A673 (cell line): Measurements from ENCODE around the gene KCNK7. TPM values are rescaled to one million over a fixed set of nuclear protein-coding genes. Genes with fewer than 3 reads are reported as not detected.

Experiments used
- BruUV-seq: library from RNA; stranded (reverse); fragments of 400-500 nt; replicated peaks from 2 replicates; lab custom pipeline; 2021; lab: Mats Ljungman, UMichigan
- CTCF ChIA-PET: fragments of 300-600 bp; sonication (Branson Sonifier 250); formaldehyde crosslinking; loops from one replicate; lab custom pipeline; 2022; ENCODE audit warnings: antibody characterized with exemption; lab: Charles Lee
- POLR2A ChIA-PET: fragments of 300-600 bp; sonication (Branson Sonifier 250); formaldehyde crosslinking; loops from one replicate; lab custom pipeline; 2022; ENCODE audit warnings: antibody characterized with exemption; ENCODE audit not compliant: low non-redundant PET; lab: Charles Lee
- DNase-seq: peaks from one replicate; pipeline ENCODE4 v3.0.0-alpha.2; 2015; ENCODE audit warnings: low spot score
- H3K27ac ChIP-seq: fragments of 200-600 bp; sonication (generic); 2 replicates; pipeline ENCODE4 v1.5.1; 2016; ENCODE audit warnings: mixed run types, low read depth, mild to moderate bottlenecking, mixed read lengths, antibody characterized with exemption, low read length; ENCODE audit not compliant: poor library complexity, severe bottlenecking
- H3K27me3 ChIP-seq: fragments of 200-600 bp; sonication (generic); replicated peaks from 2 replicates; pipeline ENCODE4 v1.6.1; 2017; ENCODE audit warnings: mixed run types, low read depth, mild to moderate bottlenecking, mixed read lengths, antibody characterized with exemption, low read length; ENCODE audit not compliant: insufficient read depth, poor library complexity
- H3K36me3 ChIP-seq: fragments of 200-600 bp; sonication (generic); 2 replicates; pipeline ENCODE4 v1.6.1; 2016; ENCODE audit warnings: mixed run types, mild to moderate bottlenecking, mixed read lengths, antibody characterized with exemption, low read length; ENCODE audit not compliant: insufficient read depth, poor library complexity, severe bottlenecking
- H3K4me1 ChIP-seq: fragments of 200-600 bp; sonication (generic); 2 replicates; pipeline ENCODE4 v1.6.1; 2017; ENCODE audit warnings: mixed run types, mild to moderate bottlenecking, mixed read lengths, antibody characterized with exemption, low read length; ENCODE audit not compliant: insufficient read depth, poor library complexity, severe bottlenecking
- H3K4me3 ChIP-seq: fragments of 200-600 bp; sonication (generic); 2 replicates; pipeline ENCODE4 v1.5.1; 2016; ENCODE audit warnings: low read depth, mixed run types, mild to moderate bottlenecking, mixed read lengths, low read length; ENCODE audit not compliant: poor library complexity, severe bottlenecking
- H3K9me3 ChIP-seq: fragments of 200-600 bp; sonication (generic); 2 replicates; pipeline ENCODE4 v1.6.1; 2016; ENCODE audit warnings: mixed run types, low read depth, mild to moderate bottlenecking, mixed read lengths, antibody characterized with exemption, low read length; ENCODE audit not compliant: poor library complexity, severe bottlenecking
- EZH2 ChIP-seq: fragments of 200-600 bp; sonication (generic); IDR thresholded peaks from 2 replicates; pipeline ENCODE4 v1.6.1; 2017; ENCODE audit warnings: borderline replicate concordance, low read depth, mild to moderate bottlenecking, mixed read lengths, antibody characterized with exemption, low read length; ENCODE audit not compliant: poor library complexity, severe bottlenecking
- intact Hi-C: fragments of 100-400 bp; cut with micrococcal nuclease; formaldehyde crosslinking; loops from one replicate; pipeline ENCODE4 v1.10.0; 2022; ENCODE audit not compliant: unreplicated experiment
- total RNA-seq: library from RNA; stranded (reverse); gene quantifications from 2 replicates; pipeline ENCODE4 v1.2.3, GENCODE V29; 2021
- TF ChIP-seq, protein P1 (sequence below): fragments of 300-800, 200-600 bp; sonication (generic); conservative IDR thresholded peaks from 2 replicates; pipeline ENCODE4 v1.5.1; 2017; ENCODE audit warnings: low read depth, mild to moderate bottlenecking, antibody characterized with exemption, low read length, moderate library complexity, mixed read lengths

Gene KCNK7
- total RNA-seq, 1 experiment from 2014 or later = 2.3 TPM

DNA sequence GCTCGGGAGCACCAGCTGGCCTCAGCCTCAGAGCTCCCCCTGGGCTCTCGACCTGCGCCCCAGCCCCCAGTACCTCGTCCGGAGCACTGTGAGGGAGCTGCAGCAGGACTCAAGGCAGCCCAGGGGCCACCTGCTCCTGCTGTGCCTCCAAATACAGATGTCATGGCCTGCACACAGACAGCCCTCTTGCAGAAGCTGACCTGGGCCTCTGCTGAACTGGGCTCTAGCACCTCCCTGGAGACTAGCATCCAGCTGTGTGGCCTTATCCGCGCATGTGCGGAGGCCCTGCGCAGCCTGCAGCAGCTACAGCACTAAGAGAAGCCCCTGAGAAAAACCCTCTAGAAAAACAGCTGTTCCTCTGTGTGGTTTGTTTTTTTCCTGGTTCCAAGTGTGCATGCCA lies 24.2 kb downstream of the KCNK7 start:
- CTCF ChIA-PET = interaction anchor here (0.6 to 2.1 kb wide), 4 partner anchors 11 to 205 kb away, joined by 4 to 13 read pairs (median 8); no protein-coding TSS in a partner anchor
- POLR2A ChIA-PET = no interaction called here
- TF ChIP-seq, protein P1, sequence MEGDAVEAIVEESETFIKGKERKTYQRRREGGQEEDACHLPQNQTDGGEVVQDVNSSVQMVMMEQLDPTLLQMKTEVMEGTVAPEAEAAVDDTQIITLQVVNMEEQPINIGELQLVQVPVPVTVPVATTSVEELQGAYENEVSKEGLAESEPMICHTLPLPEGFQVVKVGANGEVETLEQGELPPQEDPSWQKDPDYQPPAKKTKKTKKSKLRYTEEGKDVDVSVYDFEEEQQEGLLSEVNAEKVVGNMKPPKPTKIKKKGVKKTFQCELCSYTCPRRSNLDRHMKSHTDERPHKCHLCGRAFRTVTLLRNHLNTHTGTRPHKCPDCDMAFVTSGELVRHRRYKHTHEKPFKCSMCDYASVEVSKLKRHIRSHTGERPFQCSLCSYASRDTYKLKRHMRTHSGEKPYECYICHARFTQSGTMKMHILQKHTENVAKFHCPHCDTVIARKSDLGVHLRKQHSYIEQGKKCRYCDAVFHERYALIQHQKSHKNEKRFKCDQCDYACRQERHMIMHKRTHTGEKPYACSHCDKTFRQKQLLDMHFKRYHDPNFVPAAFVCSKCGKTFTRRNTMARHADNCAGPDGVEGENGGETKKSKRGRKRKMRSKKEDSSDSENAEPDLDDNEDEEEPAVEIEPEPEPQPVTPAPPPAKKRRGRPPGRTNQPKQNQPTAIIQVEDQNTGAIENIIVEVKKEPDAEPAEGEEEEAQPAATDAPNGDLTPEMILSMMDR = no peak
- no peak for TF ChIP-seq EZH2
- no TSS peak for BruUV-seq
- Histone ChIP-seq H3K4me1 (peaks cover 35% of the 10 kb centered on the region), H3K9me3 (no peaks in the 10 kb centered on the region), H3K27ac (peak overlapping the region; percentile 92), H3K27me3 (no peaks in the 10 kb centered on the region), H3K4me3 (peak overlapping the region; percentile 87), H3K36me3 (peaks cover 6% of the 10 kb centered on the region)
- intact Hi-C loops = loop anchor here (5.0 kb wide), 2 partner anchors 36 to 189 kb away; partner anchors contain the start of gene SLC25A45
- no peak for DNase-seq

DNA sequence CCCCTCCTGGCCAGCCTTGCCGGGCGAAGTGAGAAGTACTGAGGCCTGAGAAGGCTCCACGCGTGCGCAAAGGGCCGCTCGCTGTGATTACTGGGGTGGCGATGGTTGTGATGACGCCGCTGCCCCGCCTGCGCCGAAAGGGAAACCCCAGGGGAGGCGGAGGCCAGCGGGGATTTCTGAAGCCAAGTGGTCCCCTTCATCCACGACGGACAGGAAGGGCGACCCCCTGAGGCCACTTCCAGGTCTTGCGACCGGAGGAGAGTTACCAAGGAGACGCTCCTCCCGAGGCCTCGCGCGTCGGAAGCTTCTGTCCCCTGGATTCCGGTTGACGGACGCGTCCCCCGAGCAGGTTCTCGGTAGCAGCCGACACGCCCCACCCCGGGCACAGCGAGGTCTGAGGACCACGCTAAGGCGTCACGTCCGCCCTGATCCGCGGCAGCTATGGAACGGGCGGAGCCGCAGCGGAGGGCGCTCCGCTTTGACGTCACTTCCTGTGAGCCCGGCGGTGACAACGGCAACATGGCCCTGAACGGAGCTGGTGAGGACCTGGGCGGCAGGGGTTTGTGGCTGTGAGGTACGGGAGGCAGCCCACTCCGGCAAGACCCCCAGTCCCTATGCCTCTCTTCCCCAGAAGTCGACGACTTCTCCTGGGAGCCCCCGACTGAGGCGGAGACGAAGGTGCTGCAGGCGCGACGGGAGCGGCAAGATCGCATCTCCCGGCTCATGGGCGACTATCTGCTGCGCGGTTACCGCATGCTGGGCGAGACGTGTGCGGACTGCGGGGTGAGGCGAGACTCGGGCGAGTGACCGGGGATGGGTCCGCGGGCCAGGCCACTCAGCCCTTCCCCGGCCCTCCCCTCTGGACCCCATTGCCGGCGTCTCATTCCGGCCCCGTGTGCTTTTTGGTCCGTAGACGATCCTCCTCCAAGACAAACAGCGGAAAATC lies 25.4 kb downstream of the KCNK7 start, which contains the start of gene ZNRD2:
Gene ZNRD2, plus strand, starts transcription at position 505 of the 946 bp plus-strand sequence. Its CDS starts 15 bp downstream, at position 520.
- DNase-seq = peak; percentile 100
- ChIA-PET POLR2A (interaction anchor here (1.2 kb wide), 1 partner anchor 9 kb away, joined by 3 read pairs; no protein-coding TSS in a partner anchor), CTCF (interaction anchor here (0.6 to 2.2 kb wide), 5 partner anchors 10 to 1269 kb away, joined by 3 to 12 read pairs (median 3); no protein-coding TSS in a partner anchor)
- no TSS peak for BruUV-seq
- Histone ChIP-seq H3K36me3 (peaks cover 6% of the 10 kb centered on the region), H3K27ac (peak within 1 kb of the TSS; percentile 92), H3K9me3 (no peaks in the 10 kb centered on the region), H3K4me1 (peaks cover 28% of the 10 kb centered on the region), H3K4me3 (peak within 1 kb of the TSS; percentile 87), H3K27me3 (no peaks in the 10 kb centered on the region)
- intact Hi-C loops = loop anchor here (1.0 to 5.0 kb wide), 3 partner anchors 29 to 188 kb away; partner anchors contain the start of gene SLC25A45
- TF ChIP-seq, protein P1 = peak; percentile 64
- TF ChIP-seq EZH2 = no peak

DNA sequence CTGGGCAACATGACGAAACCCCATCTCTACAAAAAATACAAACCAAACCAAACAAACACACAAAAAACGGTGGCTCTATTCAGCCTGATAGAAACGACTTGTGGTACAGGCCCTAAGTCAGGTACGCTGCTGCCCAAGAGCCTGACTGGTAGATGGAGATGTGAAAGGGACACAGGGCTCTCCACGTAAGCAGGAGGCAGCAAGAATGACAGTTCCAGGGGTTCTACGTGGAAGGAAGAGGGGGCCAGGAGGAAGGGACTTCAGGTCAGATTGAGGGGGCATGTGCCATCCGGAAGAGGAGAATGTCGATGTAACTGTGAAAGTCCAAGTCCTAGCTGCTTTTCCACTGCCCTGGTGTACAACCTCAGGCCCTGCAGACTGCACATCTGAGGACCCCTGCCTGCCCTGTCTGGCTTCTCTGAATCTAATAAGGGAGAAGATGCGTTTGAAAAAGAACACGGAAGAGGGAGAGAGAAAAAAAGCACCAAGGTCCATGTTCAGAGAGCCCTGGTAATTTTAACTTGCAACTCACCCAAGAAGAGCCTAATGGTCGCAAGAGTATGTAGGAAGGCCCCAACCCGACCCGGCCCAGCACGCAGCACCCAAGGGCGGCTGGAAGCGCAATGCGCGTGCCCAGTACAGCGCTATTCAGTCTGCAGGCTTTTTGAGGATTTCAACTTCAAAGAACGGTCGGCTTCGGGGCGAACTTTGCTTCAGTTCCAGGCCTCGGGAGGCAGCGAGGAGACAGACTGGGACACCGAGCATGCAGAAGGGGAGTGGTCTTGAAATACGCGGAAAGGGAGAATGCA lies 26.2 kb downstream of the KCNK7 start:
- ChIA-PET CTCF (interaction anchor here (0.6 to 2.2 kb wide), 3 partner anchors 9 to 1268 kb away, joined by 3 to 12 read pairs (median 4); no protein-coding TSS in a partner anchor), POLR2A (interaction anchor here (1.2 kb wide), 1 partner anchor 8 kb away, joined by 3 read pairs; no protein-coding TSS in a partner anchor)
- BruUV-seq = TSS peak; percentile 66
- no peak for DNase-seq
- intact Hi-C loops = no loop called here
- no peaks in the 10 kb centered on the region for H3K27me3 ChIP-seq
- no peak for TF ChIP-seq EZH2
- TF ChIP-seq, protein P1 = no peak
- H3K4me1 ChIP-seq = peaks cover 21% of the 10 kb centered on the region
- peaks cover 6% of the 10 kb centered on the region for H3K36me3 ChIP-seq
- H3K27ac ChIP-seq = peak overlapping the region; percentile 92
- H3K9me3 ChIP-seq = no peaks in the 10 kb centered on the region
- H3K4me3 ChIP-seq = peak overlapping the region; percentile 87
